Endothelial cell of umbilical vein (primary cell): ENCODE results near the gene NFIC. TPM values are rescaled to one million over a fixed set of nuclear protein-coding genes. Genes with fewer than 3 reads are reported as not detected.
"Not testable (repeated sequence)": the region's sequence is repeated elsewhere in the genome, so short reads cannot be mapped to it uniquely, and the experiment has no call there.

Experiments
- BruUV-seq: library from RNA; stranded (reverse); fragments of 400-500 nt; replicated peaks from 2 replicates; lab custom pipeline; 2021; lab: Mats Ljungman, UMichigan
- CTCF ChIA-PET: fragments of 300-600, 350-600 bp; sonication (Branson Sonifier 250); formaldehyde crosslinking; loops from one replicate; lab custom pipeline; 2021; ENCODE audit warnings: antibody characterized with exemption, inconsistent platforms; lab: Charles Lee
- POLR2A ChIA-PET: fragments of 300-600, 350-600 bp; sonication (Branson Sonifier 250); formaldehyde crosslinking; loops from one replicate; lab custom pipeline; 2021; ENCODE audit warnings: antibody characterized with exemption, inconsistent platforms; lab: Charles Lee
- DNase-seq: peaks from one replicate; pipeline ENCODE4 v3.0.0-alpha.2; 2011; ENCODE audit warnings: low read depth, low spot score
- FAIRE-seq: peaks from 2 replicates; lab custom pipeline; 2011; peaks lifted over from hg19 to GRCh38; lab: Jason Lieb, UNC
- H2AFZ ChIP-seq: 2 replicates; pipeline ENCODE4 v1.6.0; 2012; ENCODE audit warnings: low read depth, low read length, control low read depth, inconsistent platforms
- H3K27ac ChIP-seq: 2 replicates; pipeline ENCODE4 v1.5.1; 2011; ENCODE audit warnings: low read depth, mild to moderate bottlenecking, control low read depth, low read length, moderate library complexity; ENCODE audit not compliant: insufficient read depth
- H3K27me3 ChIP-seq, 2 experiments: 2 replicates each; pipeline versions ENCODE4 v1.6.0 to v1.6.1; 2011; ENCODE audit warnings: low read length in 2 of 2, mixed read lengths in 1 of 2; ENCODE audit not compliant: control insufficient read depth in 2 of 2, insufficient read depth in 2 of 2
- H3K36me3 ChIP-seq, 2 experiments: 2 replicates in 1 of 2; 3 replicates in 1 of 2; pipeline ENCODE4 v1.5.1; 2011; ENCODE audit warnings: low read length in 2 of 2, mild to moderate bottlenecking in 1 of 2, moderate library complexity in 1 of 2; ENCODE audit not compliant: control insufficient read depth in 2 of 2, insufficient read depth in 2 of 2; ENCODE audit errors: extremely low read depth in 1 of 2
- H3K4me1 ChIP-seq: 3 replicates; pipeline ENCODE4 v1.5.1; 2011; ENCODE audit warnings: mild to moderate bottlenecking, low read length; ENCODE audit not compliant: control insufficient read depth, insufficient read depth; ENCODE audit errors: extremely low read depth
- H3K4me2 ChIP-seq: 2 replicates; pipeline ENCODE4 v1.6.1; 2011; ENCODE audit warnings: low read length, control low read depth, mixed read lengths; ENCODE audit not compliant: insufficient read depth
- H3K4me3 ChIP-seq, 3 experiments: fragments of 200-600 bp in 1 of 3; sonication (generic), shearing (Covaris generic) in 1 of 3; replicated peaks in 1 of 3; 2 replicates each; pipeline ENCODE4 v1.5.1; 2011 to 2016; ENCODE audit warnings: control low read depth in 3 of 3, low read length in 3 of 3, mild to moderate bottlenecking in 2 of 3, inconsistent platforms in 1 of 3, low read depth in 1 of 3, moderate library complexity in 1 of 3; ENCODE audit not compliant: insufficient read depth in 1 of 3
- H3K79me2 ChIP-seq: 2 replicates; pipeline ENCODE4 v1.6.0; 2012; ENCODE audit warnings: low read length, inconsistent platforms; ENCODE audit not compliant: control insufficient read depth, insufficient read depth
- H3K9ac ChIP-seq: replicated peaks from 2 replicates; pipeline ENCODE3; 2011; ENCODE audit warnings: low read length, control low read depth; ENCODE audit not compliant: insufficient read depth; ENCODE audit errors: extremely low read depth
- H3K9me1 ChIP-seq: replicated peaks from 3 replicates; pipeline ENCODE4 v1.6.0; 2011; ENCODE audit warnings: mild to moderate bottlenecking, low read length; ENCODE audit not compliant: control insufficient read depth, insufficient read depth; ENCODE audit errors: extremely low read depth
- H3K9me3 ChIP-seq: replicated peaks from 2 replicates; pipeline ENCODE4 v1.5.1; 2012; ENCODE audit warnings: low read length, inconsistent platforms; ENCODE audit not compliant: control insufficient read depth, insufficient read depth
- H4K20me1 ChIP-seq: replicated peaks from 2 replicates; pipeline ENCODE3; 2011; ENCODE audit warnings: mild to moderate bottlenecking, low read length; ENCODE audit not compliant: control insufficient read depth, insufficient read depth; ENCODE audit errors: extremely low read depth
- FOS ChIP-seq: IDR thresholded peaks from 2 replicates; pipeline ENCODE4 v1.6.1; 2011; ENCODE audit warnings: mild to moderate bottlenecking, low read length, moderate library complexity, borderline replicate concordance; ENCODE audit not compliant: insufficient read depth
- GATA2 ChIP-seq: IDR thresholded peaks from 2 replicates; pipeline ENCODE4 v1.7.0; 2011; ENCODE audit warnings: low read depth, mild to moderate bottlenecking, moderate library complexity, mixed read lengths, low read length; ENCODE audit not compliant: insufficient read length, insufficient read depth
- MAX ChIP-seq: IDR thresholded peaks from 2 replicates; pipeline ENCODE4 v1.6.1; 2011; ENCODE audit not compliant: insufficient read depth, insufficient read length
- MYC ChIP-seq: IDR thresholded peaks from one replicate; pipeline ENCODE4 v1.6.1; 2011; ENCODE audit warnings: mild to moderate bottlenecking, low read depth, low read length
- POLR2A ChIP-seq: IDR thresholded peaks from 2 replicates; pipeline ENCODE4 v1.6.1; 2012; ENCODE audit warnings: low read depth, mild to moderate bottlenecking, control low read depth, low read length
- POLR2AphosphoS5 ChIP-seq: IDR thresholded peaks from 2 replicates; pipeline ENCODE4 v1.6.1; 2012; ENCODE audit warnings: low read depth, mild to moderate bottlenecking, control low read depth, low read length, moderate library complexity; ENCODE audit not compliant: insufficient read depth
- dilution Hi-C: fragments of 300-500 bp; cut with MboI; formaldehyde crosslinking; loops from one replicate; pipeline ENCODE4 v1.15.0; 2019; ENCODE audit warnings: low sequenced_read_pairs; ENCODE audit not compliant: extremely low pct_ligation_motif_present
- intact Hi-C: fragments of 100-400 bp; cut with micrococcal nuclease; formaldehyde crosslinking; loops from one replicate; pipeline ENCODE4 v1.10.0; 2022
- polyA plus RNA-seq, 4 experiments: library from polyadenylated mRNA; depleted of rRNA in 3 of 4; stranded (reverse) in 3 of 4; unstranded in 1 of 4; fragments of >200 nt; gene quantifications; 2 replicates each; pipeline versions ENCODE4 v1.2.1 to v1.2.3, GENCODE V29; 2011 to 2012; ENCODE audit warnings: missing spikeins in 1 of 4
- total RNA-seq: library from RNA; stranded (reverse); gene quantifications from 2 replicates; pipeline ENCODE4 v1.2.3, GENCODE V29; 2021

NFIC gene
- total and polyA plus RNA-seq, 2 donors (not counting 3 experiments of a cell fraction or from before 2014, with no cell fraction given), result 11.4 to 133 TPM

DNA sequence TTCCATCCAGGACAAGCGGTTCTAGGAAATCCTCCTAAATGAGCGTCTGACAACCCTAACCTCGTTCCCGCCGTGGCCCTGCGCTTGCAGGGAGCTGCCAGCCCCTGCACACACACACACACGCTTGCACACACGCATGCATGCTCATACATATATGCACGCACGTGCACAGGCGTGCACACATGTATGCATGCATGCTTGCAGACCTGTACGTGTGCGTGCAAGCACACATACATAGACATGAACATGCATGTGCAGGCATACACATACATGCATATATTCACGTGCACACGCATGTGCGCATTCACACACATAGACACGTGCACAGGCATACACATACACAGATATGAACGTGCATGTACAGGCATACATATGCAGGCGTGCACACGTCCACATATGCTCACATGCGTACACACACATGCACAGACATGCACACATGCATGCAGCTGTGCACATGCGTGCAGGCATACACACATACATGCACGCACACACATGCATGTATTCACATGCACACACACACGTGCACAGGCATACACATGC lies 78.4 kb downstream of the NFIC start:
- no peak for DNase-seq
- Histone ChIP-seq H3K27me3 (no peaks in the 10 kb centered on the region), H3K27ac (no peak overlapping the region), H3K9me3 (no peaks in the 10 kb centered on the region), H4K20me1 (no peaks in the 10 kb centered on the region), H2AFZ (no peak overlapping the region), H3K36me3 (peaks cover 0 to 25% of the 10 kb centered on the region in 2 experiments), H3K9ac (no peak overlapping the region), H3K4me1 (peaks cover 20% of the 10 kb centered on the region), H3K79me2 (peaks cover 11% of the 10 kb centered on the region), H3K4me3 (no peak overlapping the region), H3K9me1 (no peaks in the 10 kb centered on the region), H3K4me2 (no peak overlapping the region)
- intact Hi-C loops, result no loop called here
- ChIA-PET CTCF (interaction anchor here (0.9 to 1.6 kb wide), 5 partner anchors 14 to 118 kb away, joined by 3 to 7 read pairs (median 5); no protein-coding TSS in a partner anchor), POLR2A (no interaction called here)
- no TSS peak for BruUV-seq
- dilution Hi-C loops, result no loop called here
- TF ChIP-seq POLR2AphosphoS5, result no peak
- peak; percentile 36 for TF ChIP-seq MAX
- TF ChIP-seq POLR2A, result peak; percentile 26
- no peak for TF ChIP-seq MYC
- no peak for TF ChIP-seq FOS
- no peak for TF ChIP-seq GATA2
- FAIRE-seq, result no peak

GRCh38 chr19:3446657-3447056 lies 80.3 kb downstream of the NFIC start:
- H3K4me3 ChIP-seq, H3K9me1 ChIP-seq, H3K27me3 ChIP-seq, H3K27ac ChIP-seq, H3K4me2 ChIP-seq, FAIRE-seq, BruUV-seq, H4K20me1 ChIP-seq, H3K9ac ChIP-seq, H3K9me3 ChIP-seq, H2AFZ ChIP-seq, dilution Hi-C loops, POLR2A ChIA-PET, DNase-seq, intact Hi-C loops: not testable (repeated sequence)
- CTCF ChIA-PET, result interaction anchor here (1.4 kb wide), 1 partner anchor 18 kb away, joined by 3 read pairs; no protein-coding TSS in a partner anchor
- Histone ChIP-seq H3K4me1 (peaks cover 25% of the 10 kb centered on the region), H3K36me3 (peaks cover 0 to 25% of the 10 kb centered on the region in 2 experiments), H3K79me2 (peaks cover 11% of the 10 kb centered on the region)
